GM23338 (cell line): ENCODE results near the gene C1RL. TPM values are rescaled to one million over a fixed set of nuclear protein-coding genes. Genes with fewer than 3 reads are reported as not detected.

ENCODE experiments used
- ATAC-seq: fragments of 200-7000 bp; cut with Tn5 transposase; 3 replicates; pipeline ENCODE4 v1.9.1; 2020
- DNase-seq: peaks from one replicate; pipeline ENCODE4 v3.0.0-alpha.2; 2015; ENCODE audit warnings: low spot score
- H2AFZ ChIP-seq: fragments of 200-600 bp; sonication (generic); 2 replicates; pipeline ENCODE4 v1.8.0; 2016; ENCODE audit warnings: antibody characterized with exemption, mild to moderate bottlenecking, moderate library complexity
- H3F3A ChIP-seq: fragments of 200-600 bp; sonication (generic); replicated peaks from 2 replicates; pipeline ENCODE4 v1.8.0; 2017; ENCODE audit warnings: antibody characterized with exemption, mixed run types, low read depth
- H3K27ac ChIP-seq: fragments of 200-600 bp; sonication (generic); 2 replicates; pipeline ENCODE4 v1.6.1; 2016; ENCODE audit warnings: low read depth
- H3K27me3 ChIP-seq: fragments of 200-600 bp; sonication (generic); 2 replicates; pipeline ENCODE4 v1.8.0; 2016; ENCODE audit warnings: mild to moderate bottlenecking, mixed run types, moderate library complexity; ENCODE audit not compliant: insufficient read depth
- H3K36me3 ChIP-seq: fragments of 200-600 bp; sonication (generic); 2 replicates; pipeline ENCODE4 v1.8.0; 2016; ENCODE audit warnings: mild to moderate bottlenecking; ENCODE audit not compliant: insufficient read depth
- H3K4me1 ChIP-seq: fragments of 200-600 bp; sonication (generic); 2 replicates; pipeline ENCODE4 v1.8.0; 2016; ENCODE audit warnings: mild to moderate bottlenecking, moderate library complexity; ENCODE audit not compliant: insufficient read depth
- H3K4me2 ChIP-seq: fragments of 200-600 bp; sonication (generic); 2 replicates; pipeline ENCODE4 v1.7.1; 2017; ENCODE audit warnings: mixed run types
- H3K4me3 ChIP-seq: fragments of 200-600 bp; sonication (generic); 2 replicates; pipeline ENCODE4 v1.6.1; 2016; ENCODE audit warnings: mixed run types
- H3K79me2 ChIP-seq: fragments of 200-600 bp; sonication (generic); replicated peaks from 2 replicates; pipeline ENCODE4 v1.8.0; 2017; ENCODE audit warnings: mild to moderate bottlenecking; ENCODE audit not compliant: insufficient read depth
- H3K9me2 ChIP-seq: fragments of 200-600 bp; sonication (generic); 2 replicates; pipeline ENCODE4 v1.8.0; 2017; ENCODE audit not compliant: insufficient read depth
- H4K20me1 ChIP-seq: fragments of 200-600 bp; sonication (generic); replicated peaks from 2 replicates; pipeline ENCODE4 v1.8.0; 2017; ENCODE audit warnings: mild to moderate bottlenecking; ENCODE audit not compliant: insufficient read depth
- H3K27ac Mint-ChIP-seq: 2 replicates; pipeline ENCODE4 v1.8.0; 2020; ENCODE audit warnings: inconsistent platforms, mild to moderate bottlenecking, moderate library complexity, mixed read lengths
- H3K27me3 Mint-ChIP-seq: 3 replicates; pipeline ENCODE4 v1.8.0; 2022; ENCODE audit warnings: low read depth, mild to moderate bottlenecking, moderate library complexity, mixed read lengths, inconsistent platforms; ENCODE audit not compliant: insufficient read depth, poor library complexity
- H3K36me3 Mint-ChIP-seq: 3 replicates; pipeline ENCODE4 v1.8.0; 2021; ENCODE audit warnings: low read depth, mild to moderate bottlenecking, inconsistent platforms, moderate library complexity, mixed read lengths
- H3K4me1 Mint-ChIP-seq: 3 replicates; pipeline ENCODE4 v1.8.0; 2020; ENCODE audit warnings: mild to moderate bottlenecking, inconsistent platforms, mixed read lengths
- H3K4me3 Mint-ChIP-seq: 3 replicates; pipeline ENCODE4 v1.8.0; 2021; ENCODE audit warnings: moderate library complexity, mild to moderate bottlenecking, inconsistent platforms, mixed read lengths
- H3K9me3 Mint-ChIP-seq: 3 replicates; pipeline ENCODE4 v1.8.0; 2020; ENCODE audit warnings: moderate library complexity, mild to moderate bottlenecking, inconsistent platforms, mixed read lengths
- CREB1 ChIP-seq: fragments of 250-450 bp; sonication (Bioruptor Pico); IDR thresholded peaks from 2 replicates; pipeline ENCODE4 v1.5.0; 2020; ENCODE audit warnings: low read depth, mild to moderate bottlenecking, moderate library complexity
- EZH2 ChIP-seq: fragments of 200-600 bp; sonication (generic); IDR thresholded peaks from one replicate; pipeline ENCODE4 v1.8.0; 2017; ENCODE audit warnings: antibody characterized with exemption, mild to moderate bottlenecking, low read depth; ENCODE audit not compliant: unreplicated experiment
- EZH2phosphoT487 ChIP-seq: fragments of 200-600 bp; sonication (generic); IDR thresholded peaks from one replicate; pipeline ENCODE4 v1.8.1; 2018; ENCODE audit warnings: antibody characterized with exemption; ENCODE audit not compliant: unreplicated experiment
- JUNB ChIP-seq: IDR thresholded peaks from one replicate; pipeline ENCODE4 v1.6.1; 2016; ENCODE audit warnings: antibody characterized with exemption; ENCODE audit not compliant: unreplicated experiment
- NANOG ChIP-seq: IDR thresholded peaks from 2 replicates; pipeline ENCODE4 v1.6.1; 2016; ENCODE audit warnings: antibody characterized with exemption, borderline replicate concordance
- POLR2AphosphoS5 ChIP-seq: IDR thresholded peaks from 2 replicates; pipeline ENCODE4 v1.6.1; 2016; ENCODE audit warnings: antibody characterized with exemption, low read depth
- STAT1 ChIP-seq: IDR thresholded peaks from one replicate; pipeline ENCODE4 v1.6.1; 2016; ENCODE audit warnings: antibody characterized with exemption; ENCODE audit not compliant: unreplicated experiment
- ZNF114 ChIP-seq: fragments of 250-450 bp; sonication (Bioruptor Pico); IDR thresholded peaks from 2 replicates; pipeline ENCODE4 v1.5.0; 2020; ENCODE audit warnings: mild to moderate bottlenecking, moderate library complexity
- ZNF331 ChIP-seq: fragments of 250-450 bp; sonication (Bioruptor Pico); IDR thresholded peaks from 2 replicates; pipeline ENCODE4 v1.5.0; 2020; ENCODE audit warnings: low read depth, mild to moderate bottlenecking, moderate library complexity
- polyA plus RNA-seq: library from polyadenylated mRNA; unstranded; fragments of >200 nt; fragmentation: Nextera tagmentation; extraction: Ambion mirVana; gene quantifications from 2 replicates; pipeline ENCODE4 v1.2.1, GENCODE V29; 2016
- total RNA-seq: library from RNA; depleted of rRNA; stranded (reverse); fragments of >200 nt; shearing (Covaris generic); gene quantifications from 2 replicates; pipeline ENCODE4 v1.2.3, GENCODE V29; 2014
- TF ChIP-seq, protein P1 (sequence below): IDR thresholded peaks from 2 replicates; pipeline ENCODE4 v1.6.1; 2016; ENCODE audit warnings: antibody characterized with exemption
- TF ChIP-seq, protein P2 (sequence below): fragments of 250-450 bp; sonication (Bioruptor Pico); IDR thresholded peaks from 2 replicates; pipeline ENCODE4 v1.5.0; 2020; ENCODE audit warnings: mild to moderate bottlenecking, moderate library complexity
- TF ChIP-seq, protein P3 (sequence below): IDR thresholded peaks from one replicate; pipeline ENCODE4 v1.6.1; 2018; ENCODE audit warnings: antibody characterized with exemption; ENCODE audit not compliant: unreplicated experiment

The C1RL gene
- total and polyA plus RNA-seq, 2 experiments from 2014 or later, result 7.3 to 8.8 TPM

DNA sequence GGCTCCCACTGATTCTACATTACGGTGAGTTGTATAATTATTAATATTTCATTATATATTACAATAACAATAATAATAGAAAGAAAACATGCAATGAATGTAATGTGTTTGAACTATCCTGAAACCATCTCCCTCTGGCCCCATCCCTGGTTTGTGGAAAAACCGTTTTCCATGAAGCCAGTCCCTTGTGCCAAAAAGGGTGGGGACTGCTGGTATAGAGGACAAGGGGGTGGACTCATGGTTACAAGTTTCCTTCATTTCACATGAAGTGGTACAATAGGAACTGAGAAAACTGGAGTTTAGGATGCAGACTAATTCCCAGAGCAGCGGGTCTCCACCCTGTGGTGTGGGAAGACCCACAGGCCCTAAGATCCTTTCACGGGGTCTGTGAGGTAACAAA, 3.0 kb upstream of the C1RL start (continued):
- TF ChIP-seq POLR2AphosphoS5, result no peak
- no peak for TF ChIP-seq EZH2phosphoT487
- TF ChIP-seq, protein P1, sequence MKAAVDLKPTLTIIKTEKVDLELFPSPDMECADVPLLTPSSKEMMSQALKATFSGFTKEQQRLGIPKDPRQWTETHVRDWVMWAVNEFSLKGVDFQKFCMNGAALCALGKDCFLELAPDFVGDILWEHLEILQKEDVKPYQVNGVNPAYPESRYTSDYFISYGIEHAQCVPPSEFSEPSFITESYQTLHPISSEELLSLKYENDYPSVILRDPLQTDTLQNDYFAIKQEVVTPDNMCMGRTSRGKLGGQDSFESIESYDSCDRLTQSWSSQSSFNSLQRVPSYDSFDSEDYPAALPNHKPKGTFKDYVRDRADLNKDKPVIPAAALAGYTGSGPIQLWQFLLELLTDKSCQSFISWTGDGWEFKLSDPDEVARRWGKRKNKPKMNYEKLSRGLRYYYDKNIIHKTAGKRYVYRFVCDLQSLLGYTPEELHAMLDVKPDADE, result no peak
- TF ChIP-seq ZNF331 (CRISPR knock-in tag), result no peak
- TF ChIP-seq STAT1, result no peak
- no peak for TF ChIP-seq NANOG
- no peak for TF ChIP-seq CREB1

DNA sequence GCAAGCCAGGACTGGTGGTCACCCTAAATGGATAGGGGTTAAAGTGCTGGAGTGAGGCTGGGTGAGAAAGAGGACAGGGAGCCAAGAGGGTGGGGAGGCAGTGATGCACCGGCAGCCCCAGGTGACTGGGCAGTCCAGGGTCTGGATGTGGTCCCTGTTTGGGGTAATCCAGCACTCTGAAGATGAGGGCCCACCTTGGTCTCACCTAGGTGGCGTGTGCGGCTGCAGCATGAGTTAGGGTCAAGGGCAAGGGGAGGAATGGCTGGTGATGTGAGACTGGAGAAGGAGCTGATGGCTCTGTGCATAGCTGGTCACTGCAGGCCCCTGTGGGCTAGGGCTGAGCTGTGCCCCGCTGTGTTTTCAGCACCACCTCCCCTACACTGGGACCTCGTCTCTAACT, 1.6 kb upstream of the C1RL start:
- Histone ChIP-seq H3K4me2 (no peak overlapping the region), H3K36me3 (no peaks in the 10 kb centered on the region), H3K4me3 (no peak overlapping the region), H3K27me3 (no peaks in the 10 kb centered on the region), H2AFZ (no peak overlapping the region), H3K27ac (no peak overlapping the region), H3K9me2 (no peaks in the 10 kb centered on the region), H3F3A (no peaks in the 10 kb centered on the region), H4K20me1 (no peaks in the 10 kb centered on the region; the same call in 1 of the 2 replicates), H3K4me1 (peaks cover 12% of the 10 kb centered on the region), H3K79me2 (peaks cover 14% of the 10 kb centered on the region; the same call in 1 of the 2 replicates)
- Mint-ChIP-seq H3K9me3 (peaks cover 13% of the 10 kb centered on the region), H3K27me3 (peaks cover 20% of the 10 kb centered on the region), H3K4me1 (peaks cover 16% of the 10 kb centered on the region), H3K27ac (no peak overlapping the region), H3K4me3 (no peak overlapping the region), H3K36me3 (peaks cover 19% of the 10 kb centered on the region)
- ATAC-seq (no peak), DNase-seq (no peak)
- TF ChIP-seq, protein P2, sequence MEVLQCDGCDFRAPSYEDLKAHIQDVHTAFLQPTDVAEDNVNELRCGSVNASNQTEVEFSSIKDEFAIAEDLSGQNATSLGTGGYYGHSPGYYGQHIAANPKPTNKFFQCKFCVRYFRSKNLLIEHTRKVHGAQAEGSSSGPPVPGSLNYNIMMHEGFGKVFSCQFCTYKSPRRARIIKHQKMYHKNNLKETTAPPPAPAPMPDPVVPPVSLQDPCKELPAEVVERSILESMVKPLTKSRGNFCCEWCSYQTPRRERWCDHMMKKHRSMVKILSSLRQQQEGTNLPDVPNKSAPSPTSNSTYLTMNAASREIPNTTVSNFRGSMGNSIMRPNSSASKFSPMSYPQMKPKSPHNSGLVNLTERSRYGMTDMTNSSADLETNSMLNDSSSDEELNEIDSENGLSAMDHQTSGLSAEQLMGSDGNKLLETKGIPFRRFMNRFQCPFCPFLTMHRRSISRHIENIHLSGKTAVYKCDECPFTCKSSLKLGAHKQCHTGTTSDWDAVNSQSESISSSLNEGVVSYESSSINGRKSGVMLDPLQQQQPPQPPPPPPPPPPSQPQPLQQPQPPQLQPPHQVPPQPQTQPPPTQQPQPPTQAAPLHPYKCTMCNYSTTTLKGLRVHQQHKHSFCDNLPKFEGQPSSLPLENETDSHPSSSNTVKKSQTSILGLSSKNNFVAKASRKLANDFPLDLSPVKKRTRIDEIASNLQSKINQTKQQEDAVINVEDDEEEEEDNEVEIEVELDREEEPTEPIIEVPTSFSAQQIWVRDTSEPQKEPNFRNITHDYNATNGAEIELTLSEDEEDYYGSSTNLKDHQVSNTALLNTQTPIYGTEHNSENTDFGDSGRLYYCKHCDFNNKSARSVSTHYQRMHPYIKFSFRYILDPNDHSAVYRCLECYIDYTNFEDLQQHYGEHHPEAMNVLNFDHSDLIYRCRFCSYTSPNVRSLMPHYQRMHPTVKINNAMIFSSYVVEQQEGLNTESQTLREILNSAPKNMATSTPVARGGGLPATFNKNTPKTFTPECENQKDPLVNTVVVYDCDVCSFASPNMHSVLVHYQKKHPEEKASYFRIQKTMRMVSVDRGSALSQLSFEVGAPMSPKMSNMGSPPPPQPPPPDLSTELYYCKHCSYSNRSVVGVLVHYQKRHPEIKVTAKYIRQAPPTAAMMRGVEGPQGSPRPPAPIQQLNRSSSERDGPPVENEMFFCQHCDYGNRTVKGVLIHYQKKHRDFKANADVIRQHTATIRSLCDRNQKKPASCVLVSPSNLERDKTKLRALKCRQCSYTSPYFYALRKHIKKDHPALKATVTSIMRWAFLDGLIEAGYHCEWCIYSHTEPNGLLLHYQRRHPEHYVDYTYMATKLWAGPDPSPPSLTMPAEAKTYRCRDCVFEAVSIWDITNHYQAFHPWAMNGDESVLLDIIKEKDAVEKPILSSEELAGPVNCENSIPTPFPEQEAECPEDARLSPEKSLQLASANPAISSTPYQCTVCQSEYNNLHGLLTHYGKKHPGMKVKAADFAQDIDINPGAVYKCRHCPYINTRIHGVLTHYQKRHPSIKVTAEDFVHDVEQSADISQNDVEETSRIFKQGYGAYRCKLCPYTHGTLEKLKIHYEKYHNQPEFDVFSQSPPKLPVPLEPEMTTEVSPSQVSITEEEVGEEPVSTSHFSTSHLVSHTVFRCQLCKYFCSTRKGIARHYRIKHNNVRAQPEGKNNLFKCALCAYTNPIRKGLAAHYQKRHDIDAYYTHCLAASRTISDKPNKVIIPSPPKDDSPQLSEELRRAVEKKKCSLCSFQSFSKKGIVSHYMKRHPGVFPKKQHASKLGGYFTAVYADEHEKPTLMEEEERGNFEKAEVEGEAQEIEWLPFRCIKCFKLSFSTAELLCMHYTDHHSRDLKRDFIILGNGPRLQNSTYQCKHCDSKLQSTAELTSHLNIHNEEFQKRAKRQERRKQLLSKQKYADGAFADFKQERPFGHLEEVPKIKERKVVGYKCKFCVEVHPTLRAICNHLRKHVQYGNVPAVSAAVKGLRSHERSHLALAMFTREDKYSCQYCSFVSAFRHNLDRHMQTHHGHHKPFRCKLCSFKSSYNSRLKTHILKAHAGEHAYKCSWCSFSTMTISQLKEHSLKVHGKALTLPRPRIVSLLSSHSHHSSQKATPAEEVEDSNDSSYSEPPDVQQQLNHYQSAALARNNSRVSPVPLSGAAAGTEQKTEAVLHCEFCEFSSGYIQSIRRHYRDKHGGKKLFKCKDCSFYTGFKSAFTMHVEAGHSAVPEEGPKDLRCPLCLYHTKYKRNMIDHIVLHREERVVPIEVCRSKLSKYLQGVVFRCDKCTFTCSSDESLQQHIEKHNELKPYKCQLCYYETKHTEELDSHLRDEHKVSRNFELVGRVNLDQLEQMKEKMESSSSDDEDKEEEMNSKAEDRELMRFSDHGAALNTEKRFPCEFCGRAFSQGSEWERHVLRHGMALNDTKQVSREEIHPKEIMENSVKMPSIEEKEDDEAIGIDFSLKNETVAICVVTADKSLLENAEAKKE, result no peak
- TF ChIP-seq ZNF114 (CRISPR knock-in tag) (no peak), EZH2phosphoT487 (no peak), POLR2AphosphoS5 (no peak), ZNF331 (CRISPR knock-in tag) (no peak), CREB1 (no peak), STAT1 (no peak), EZH2 (no peak), JUNB (no peak), NANOG (no peak)
- TF ChIP-seq, protein P3, sequence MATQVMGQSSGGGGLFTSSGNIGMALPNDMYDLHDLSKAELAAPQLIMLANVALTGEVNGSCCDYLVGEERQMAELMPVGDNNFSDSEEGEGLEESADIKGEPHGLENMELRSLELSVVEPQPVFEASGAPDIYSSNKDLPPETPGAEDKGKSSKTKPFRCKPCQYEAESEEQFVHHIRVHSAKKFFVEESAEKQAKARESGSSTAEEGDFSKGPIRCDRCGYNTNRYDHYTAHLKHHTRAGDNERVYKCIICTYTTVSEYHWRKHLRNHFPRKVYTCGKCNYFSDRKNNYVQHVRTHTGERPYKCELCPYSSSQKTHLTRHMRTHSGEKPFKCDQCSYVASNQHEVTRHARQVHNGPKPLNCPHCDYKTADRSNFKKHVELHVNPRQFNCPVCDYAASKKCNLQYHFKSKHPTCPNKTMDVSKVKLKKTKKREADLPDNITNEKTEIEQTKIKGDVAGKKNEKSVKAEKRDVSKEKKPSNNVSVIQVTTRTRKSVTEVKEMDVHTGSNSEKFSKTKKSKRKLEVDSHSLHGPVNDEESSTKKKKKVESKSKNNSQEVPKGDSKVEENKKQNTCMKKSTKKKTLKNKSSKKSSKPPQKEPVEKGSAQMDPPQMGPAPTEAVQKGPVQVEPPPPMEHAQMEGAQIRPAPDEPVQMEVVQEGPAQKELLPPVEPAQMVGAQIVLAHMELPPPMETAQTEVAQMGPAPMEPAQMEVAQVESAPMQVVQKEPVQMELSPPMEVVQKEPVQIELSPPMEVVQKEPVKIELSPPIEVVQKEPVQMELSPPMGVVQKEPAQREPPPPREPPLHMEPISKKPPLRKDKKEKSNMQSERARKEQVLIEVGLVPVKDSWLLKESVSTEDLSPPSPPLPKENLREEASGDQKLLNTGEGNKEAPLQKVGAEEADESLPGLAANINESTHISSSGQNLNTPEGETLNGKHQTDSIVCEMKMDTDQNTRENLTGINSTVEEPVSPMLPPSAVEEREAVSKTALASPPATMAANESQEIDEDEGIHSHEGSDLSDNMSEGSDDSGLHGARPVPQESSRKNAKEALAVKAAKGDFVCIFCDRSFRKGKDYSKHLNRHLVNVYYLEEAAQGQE, result no peak
- TF ChIP-seq, protein P1, result no peak
